K562 (cell line): ENCODE measurements around the gene PLEKHB1. TPM values are rescaled to one million over a fixed set of nuclear protein-coding genes. Genes with fewer than 3 reads are reported as not detected.
A peak's percentile ranks its signal among the peaks of the same experiment; 100 is the strongest.

ENCODE experiments used
- ATAC-seq: fragments of 200-7000 bp; cut with Tn5 transposase; 3 replicates; pipeline ENCODE4 v1.9.1; 2020; ENCODE audit warnings: moderate library complexity
- BruUV-seq: library from RNA; stranded (reverse); fragments of 400-500 nt; replicated peaks from 2 replicates; lab custom pipeline; 2021; lab: Mats Ljungman, UMichigan
- CTCF ChIA-PET: fragments of 300-600 bp; formaldehyde crosslinking; extraction: SDS; loops from one replicate; lab custom pipeline; 2021; ENCODE audit warnings: low intra/inter-chr PET ratio; lab: Yijun Ruan, JAX
- POLR2A ChIA-PET: fragments of 300-600, 350-650 bp; sonication (Branson Sonifier 250); formaldehyde crosslinking; extraction: SDS; loops from one replicate; lab custom pipeline; 2021; ENCODE audit warnings: antibody characterized with exemption, inconsistent platforms; lab: Yijun Ruan, JAX
- DNase-seq, 4 experiments: peaks; one replicate each; pipeline versions ENCODE4 v3.0.0 to v3.0.0-alpha.2; 2011 to 2018; ENCODE audit warnings: low spot score in 3 of 4, mixed read lengths in 3 of 4; ENCODE audit errors: extremely low read depth in 1 of 4
- FAIRE-seq: peaks from 2 replicates; lab custom pipeline; 2011; peaks lifted over from hg19 to GRCh38; lab: Jason Lieb, UNC
- H2AFZ ChIP-seq: 2 replicates; pipeline ENCODE4 v1.6.0; 2011; ENCODE audit warnings: low read depth, low read length, control low read depth, inconsistent platforms
- H3K27ac ChIP-seq: fragments of 200-600 bp; 3 replicates; pipeline ENCODE4 v1.8.0; 2011; ENCODE audit warnings: low read depth, mild to moderate bottlenecking, control low read depth, inconsistent platforms, low read length, moderate library complexity, mixed read lengths; ENCODE audit errors: extremely low read depth
- H3K27me3 ChIP-seq, 2 experiments: fragments of 300-600 bp in 1 of 2; 2 replicates in 1 of 2; 3 replicates in 1 of 2; pipeline versions ENCODE4 v1.6.0 to v1.8.0; 2011; ENCODE audit warnings: inconsistent platforms in 2 of 2, low read length in 2 of 2, mild to moderate bottlenecking in 1 of 2, mixed read lengths in 1 of 2, moderate library complexity in 1 of 2; ENCODE audit not compliant: control insufficient read depth in 2 of 2, insufficient read depth in 2 of 2
- H3K36me3 ChIP-seq: fragments of 300-600 bp; 3 replicates; pipeline ENCODE4 v1.8.0; 2011; ENCODE audit warnings: mild to moderate bottlenecking, low read length, inconsistent platforms; ENCODE audit not compliant: control insufficient read depth, insufficient read depth
- H3K4me1 ChIP-seq, 2 experiments: fragments of 200-600 bp in 1 of 2; replicated peaks in 1 of 2; 2 replicates in 1 of 2; 3 replicates in 1 of 2; pipeline versions ENCODE4 v1.5.1 to v1.8.0; 2011; ENCODE audit warnings: inconsistent platforms in 2 of 2, low read length in 2 of 2, mild to moderate bottlenecking in 1 of 2, mixed read lengths in 1 of 2, moderate library complexity in 1 of 2; ENCODE audit not compliant: control insufficient read depth in 2 of 2, insufficient read depth in 2 of 2
- H3K4me2 ChIP-seq: 2 replicates; pipeline ENCODE4 v1.6.1; 2011; ENCODE audit warnings: low read length, control low read depth, inconsistent platforms, mixed read lengths; ENCODE audit not compliant: insufficient read depth
- H3K4me3 ChIP-seq: fragments of 200-600 bp; sonication (generic), shearing (Covaris generic); 2 replicates; pipeline ENCODE4 v1.5.1; 2016; ENCODE audit warnings: control low read depth, inconsistent platforms
- H3K79me2 ChIP-seq: fragments of 200-600 bp; 3 replicates; pipeline ENCODE4 v1.8.0; 2011; ENCODE audit warnings: low read length, inconsistent platforms; ENCODE audit not compliant: control insufficient read depth, insufficient read depth
- H3K9ac ChIP-seq, 2 experiments: 2 replicates each; pipeline versions ENCODE4 v1.6.0 to v1.6.1; 2011; ENCODE audit warnings: low read depth in 2 of 2, low read length in 2 of 2, control low read depth in 1 of 2, inconsistent platforms in 1 of 2, mild to moderate bottlenecking in 1 of 2, mixed read lengths in 1 of 2; ENCODE audit not compliant: insufficient read depth in 1 of 2
- H3K9me1 ChIP-seq: one replicate; pipeline ENCODE4 v1.6.0; 2011; ENCODE audit warnings: inconsistent platforms, mild to moderate bottlenecking, low read length, moderate library complexity; ENCODE audit not compliant: control insufficient read depth, insufficient read depth
- H3K9me3 ChIP-seq: replicated peaks from 2 replicates; pipeline ENCODE4 v1.5.1; 2011; ENCODE audit warnings: low read depth, low read length, inconsistent platforms; ENCODE audit not compliant: control insufficient read depth, insufficient read depth
- H4K20me1 ChIP-seq: replicated peaks from 2 replicates; pipeline ENCODE4 v1.6.1; 2011; ENCODE audit warnings: low read length, inconsistent platforms, mixed read lengths; ENCODE audit not compliant: control insufficient read depth, insufficient read depth
- MEF2A ChIP-seq: IDR thresholded peaks from 2 replicates; pipeline ENCODE4 v1.6.1; 2011; ENCODE audit warnings: low read depth, mild to moderate bottlenecking, low read length, moderate library complexity; ENCODE audit not compliant: control insufficient read depth
- NFYB ChIP-seq: IDR thresholded peaks from 2 replicates; pipeline ENCODE4 v1.6.1; 2011; ENCODE audit warnings: mild to moderate bottlenecking, moderate library complexity; ENCODE audit not compliant: insufficient read length; ENCODE audit errors: extremely low read depth
- SMAD4 ChIP-seq: fragments of 250-450 bp; sonication (Bioruptor Pico); conservative IDR thresholded peaks from 2 replicates; pipeline ENCODE4 v1.8.0; 2021; ENCODE audit warnings: inconsistent platforms, mild to moderate bottlenecking, moderate library complexity
- TCF7L2 ChIP-seq: fragments of 150-350 bp; IDR thresholded peaks from 2 replicates; pipeline ENCODE4 v1.6.1; 2016; ENCODE audit warnings: low read depth, mild to moderate bottlenecking, low read length, moderate library complexity
- USF1 ChIP-seq: sonication (generic); formaldehyde crosslinking; IDR thresholded peaks from 2 replicates; pipeline ENCODE4 v1.9.0; 2022; ENCODE audit warnings: mild to moderate bottlenecking, missing genetic modification reagents
- ZNF24 ChIP-seq: fragments of 450-650 bp; IDR thresholded peaks from 2 replicates; pipeline ENCODE4 v1.6.1; 2016
- ZNF445 ChIP-seq: fragments of 250-450 bp; sonication (Bioruptor Pico); IDR thresholded peaks from 2 replicates; pipeline ENCODE4 v1.4.0; 2020; ENCODE audit warnings: low read depth, mild to moderate bottlenecking, moderate library complexity
- ZNF785 ChIP-seq: fragments of 250-450 bp; sonication (Bioruptor Pico); IDR thresholded peaks from 2 replicates; pipeline ENCODE4 v1.4.0; 2020; ENCODE audit warnings: mild to moderate bottlenecking
- WGBS: fragments of 100-300 bp; shearing (Covaris generic); methylation state at CpG from one replicate; pipeline ENCODE4 v1.1.6; 2016; ENCODE audit warnings: low coverage, mixed read lengths; ENCODE audit not compliant: insufficient coverage; ENCODE audit errors: missing lambda C conversion rate; 5-methylcytosine and 5-hydroxymethylcytosine counted together
- in situ Hi-C: fragments of 300-500 bp; cut with MboI; formaldehyde crosslinking; loops from 4 replicates; pipeline ENCODE4 v1.15.0; 2018; ENCODE audit warnings: inconsistent platforms, mixed read lengths
- intact Hi-C: fragments of 100-400 bp; cut with micrococcal nuclease; formaldehyde crosslinking; loops from 2 replicates; pipeline ENCODE4 v1.14.2; 2022
- polyA plus RNA-seq, 8 experiments: library from polyadenylated mRNA; depleted of rRNA in 4 of 8; stranded (reverse) in 5 of 8; unstranded in 3 of 8; fragments of >200 nt; fragmentation: Nextera tagmentation in 2 of 8; fragmentation: Illumina TruSeq in 1 of 8; extraction: Ambion mirVana in 2 of 8; extraction: Trizol in 1 of 8; gene quantifications; 2 replicates each; pipeline versions ENCODE4 v1.2.1 to v1.2.3, GENCODE V29; 2011 to 2014; ENCODE audit warnings: inconsistent platforms in 1 of 8, missing spikeins in 1 of 8
- total RNA-seq, 7 experiments: library from RNA; depleted of rRNA in 6 of 7; stranded (reverse); fragments of >200 nt in 6 of 7; fragmentation: Illumina TruSeq in 2 of 7; extraction: Trizol in 2 of 7; gene quantifications; 2 replicates each; pipeline versions ENCODE4 v1.2.1 to v1.2.3, GENCODE V29; 2011 to 2021; ENCODE audit warnings: low replicate concordance in 1 of 7

Gene PLEKHB1
- total and polyA plus RNA-seq, 9 of the 15 experiments (the other 6 are each of a cell fraction or from before 2014, with no cell fraction given), result 0.07 to 0.62 (median 0.17) TPM; not detected in 2

DNA sequence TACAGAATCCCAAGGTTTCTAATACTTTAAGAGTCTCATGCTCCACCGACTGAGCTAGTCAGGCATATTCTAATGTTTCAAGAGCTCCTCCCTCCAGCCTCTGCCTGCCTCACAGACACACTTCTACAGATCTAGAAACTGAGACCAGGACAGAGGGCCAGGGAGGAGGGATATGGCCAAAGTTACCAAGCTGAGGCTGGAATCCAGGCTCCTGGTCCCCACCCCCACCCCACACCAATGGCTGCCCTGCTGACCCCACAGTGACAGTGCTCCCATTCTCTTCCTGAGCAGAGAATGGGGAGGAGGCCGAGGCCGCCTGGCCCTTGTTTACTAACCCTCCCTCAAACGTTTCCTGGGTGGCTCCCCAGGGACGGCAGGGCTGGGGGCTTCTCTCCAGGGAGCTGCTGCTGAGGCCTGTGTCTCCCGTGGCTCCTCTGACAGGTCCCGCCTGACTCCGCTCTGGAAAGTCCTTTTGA is 2.2 kb downstream of the PLEKHB1 start:
- Histone ChIP-seq H3K9ac (peak overlapping the region in 1 of 2 experiments; percentile 2; a peak in 1 of 4 replicates), H4K20me1 (no peaks in the 10 kb centered on the region), H2AFZ (no peak overlapping the region), H3K4me1 (peaks cover 0 to 15% of the 10 kb centered on the region in 2 experiments; a peak in 3 of 5 replicates), H3K79me2 (no peaks in the 10 kb centered on the region)
- DNase-seq (no peak), FAIRE-seq (no peak), ATAC-seq (no peak)
- WGBS, result 35% methylated on average over 5 of the region's 8 CpGs
- POLR2A ChIA-PET, result interaction anchor here (0.6 to 1.7 kb wide), 5 partner anchors 10 to 279 kb away, joined by 3 to 9 read pairs (median 3); no protein-coding TSS in a partner anchor
- BruUV-seq, result no TSS peak
- CTCF ChIA-PET, result no interaction called here
- in situ Hi-C loops, result no loop called here
- TF ChIP-seq ZNF445 (no peak), SMAD4 (no peak), NFYB (no peak), USF1 (CRISPR knock-in tag) (no peak), ZNF24 (no peak), TCF7L2 (no peak), MEF2A (no peak), ZNF785 (CRISPR knock-in tag) (no peak)
- TF ChIP-seq, all 486 proteins: peak for 0
- Histone ChIP-seq H3K9me1 (no peaks in the 10 kb centered on the region), H3K4me3 (no peak overlapping the region), H3K36me3 (no peaks in the 10 kb centered on the region), H3K27me3 (peaks cover 35 to 71% of the 10 kb centered on the region in 2 experiments), H3K27ac (no peak overlapping the region), H3K4me2 (no peak overlapping the region), H3K9me3 (no peaks in the 10 kb centered on the region)
- intact Hi-C loops, result no loop called here
